Activated CD4-positive, alpha-beta memory T cell treated with anti-CD3 and anti-CD28 coated beads, Interleukin-2, amount 10 ng/mL, durations not matched to agents 7 days and 5 days (primary cell): Measurements from ENCODE around the gene CAND1. TPM values are rescaled to one million over a fixed set of nuclear protein-coding genes. Genes with fewer than 3 reads are reported as not detected.

Source experiments
- CTCF ChIA-PET: fragments of 350-600 bp; sonication (Branson Sonifier 250); formaldehyde crosslinking; loops from one replicate; lab custom pipeline; 2021; ENCODE audit warnings: antibody characterized with exemption, inconsistent platforms; lab: Charles Lee
- POLR2A ChIA-PET: fragments of 350-600 bp; sonication (Branson Sonifier 250); formaldehyde crosslinking; loops from one replicate; lab custom pipeline; 2021; ENCODE audit warnings: antibody characterized with exemption; lab: Charles Lee
- DNase-seq: peaks from one replicate; pipeline ENCODE4 v3.0.0-alpha.2; 2020
- H3K27ac Mint-ChIP-seq: one replicate; pipeline ENCODE4 v1.8.0; 2021; ENCODE audit warnings: mild to moderate bottlenecking, mixed read lengths
- H3K27me3 Mint-ChIP-seq: one replicate; pipeline ENCODE4 v1.8.0; 2021; ENCODE audit warnings: mixed read lengths
- H3K36me3 Mint-ChIP-seq: one replicate; pipeline ENCODE4 v1.8.0; 2021; ENCODE audit warnings: low read depth, mixed read lengths
- H3K4me1 Mint-ChIP-seq: one replicate; pipeline ENCODE4 v1.8.0; 2021; ENCODE audit warnings: mixed read lengths
- H3K4me3 Mint-ChIP-seq: one replicate; pipeline ENCODE4 v1.8.0; 2021; ENCODE audit warnings: mild to moderate bottlenecking, mixed read lengths
- H3K9me3 Mint-ChIP-seq: one replicate; pipeline ENCODE4 v1.8.0; 2021; ENCODE audit warnings: mixed read lengths
- total RNA-seq, 2 experiments: library from RNA; stranded (reverse); gene quantifications; one replicate each; pipeline ENCODE4 v1.2.3, GENCODE V29; 2021

Gene CAND1
- total RNA-seq, 2 experiments from 2014 or later = 147 to 150 TPM

- H3K9me3 Mint-ChIP-seq = no peaks in the 10 kb centered on the region
- H3K27ac Mint-ChIP-seq = no peak overlapping the region
- POLR2A ChIA-PET = interaction anchor here (2.7 kb wide), 1 partner anchor 18 kb away, joined by 15 read pairs; the partner anchor contains the start of gene CAND1
- CTCF ChIA-PET = no interaction called here
- no peak for DNase-seq
- peaks cover 50% of the 10 kb centered on the region for H3K36me3 Mint-ChIP-seq
- no peak overlapping the region for H3K4me3 Mint-ChIP-seq
- H3K4me1 Mint-ChIP-seq = peaks cover 19% of the 10 kb centered on the region
- H3K27me3 Mint-ChIP-seq = no peaks in the 10 kb centered on the region
Measured at GRCh38 chr12:67287311-67287710, 18.2 kb downstream of the CAND1 start.

GRCh38 chr12:67288561-67288960 lies 19.4 kb downstream of the CAND1 start:
- no peaks in the 10 kb centered on the region for H3K9me3 Mint-ChIP-seq
- ChIA-PET CTCF (no interaction called here), POLR2A (no interaction called here)
- no peaks in the 10 kb centered on the region for H3K27me3 Mint-ChIP-seq
- no peak for DNase-seq
- peaks cover 22% of the 10 kb centered on the region for H3K4me1 Mint-ChIP-seq
- peaks cover 55% of the 10 kb centered on the region for H3K36me3 Mint-ChIP-seq
- H3K4me3 Mint-ChIP-seq = no peak overlapping the region
- no peak overlapping the region for H3K27ac Mint-ChIP-seq

GRCh38 chr12:67290378-67290777 lies 21.2 kb downstream of the CAND1 start:
- no peaks in the 10 kb centered on the region for H3K27me3 Mint-ChIP-seq
- peaks cover 49% of the 10 kb centered on the region for H3K36me3 Mint-ChIP-seq

GRCh38 chr12:67299526-67299925 lies 30.4 kb downstream of the CAND1 start:
- CTCF ChIA-PET = interaction anchor here (1.0 kb wide), 1 partner anchor 30 kb away, joined by 3 read pairs; the partner anchor contains the start of gene CAND1
- H3K9me3 Mint-ChIP-seq = no peaks in the 10 kb centered on the region
- H3K27me3 Mint-ChIP-seq = no peaks in the 10 kb centered on the region
- no peaks in the 10 kb centered on the region for H3K4me1 Mint-ChIP-seq
- H3K36me3 Mint-ChIP-seq = peaks cover 66% of the 10 kb centered on the region
- H3K27ac Mint-ChIP-seq = no peak overlapping the region
- DNase-seq = no peak
- H3K4me3 Mint-ChIP-seq = no peak overlapping the region
- POLR2A ChIA-PET = no interaction called here

More at GRCh38 chr12:67290378-67290777, 21.2 kb downstream of the CAND1 start:
- DNase-seq = no peak
- ChIA-PET POLR2A (no interaction called here), CTCF (no interaction called here)
- Mint-ChIP-seq H3K4me3 (no peak overlapping the region), H3K4me1 (peaks cover 19% of the 10 kb centered on the region), H3K9me3 (no peaks in the 10 kb centered on the region), H3K27ac (no peak overlapping the region)

- Mint-ChIP-seq H3K27ac (no peak overlapping the region), H3K4me1 (no peaks in the 10 kb centered on the region), H3K4me3 (no peak overlapping the region), H3K36me3 (peaks cover 67% of the 10 kb centered on the region), H3K27me3 (no peaks in the 10 kb centered on the region), H3K9me3 (no peaks in the 10 kb centered on the region)
- ChIA-PET CTCF (interaction anchor here (1.0 kb wide), 1 partner anchor 31 kb away, joined by 3 read pairs; the partner anchor contains the start of gene CAND1), POLR2A (interaction anchor here (0.6 to 1.6 kb wide), 2 partner anchors 31 to 1129 kb away, joined by 3 to 5 read pairs; partner anchors contain the start of gene CAND1)
- no peak for DNase-seq
Measured at GRCh38 chr12:67299926-67300325, 30.8 kb downstream of the CAND1 start.

GRCh38 chr12:67302162-67302561 lies 33.0 kb downstream of the CAND1 start:
- ChIA-PET CTCF (interaction anchor here (1.5 kb wide), 1 partner anchor 33 kb away, joined by 4 read pairs; the partner anchor contains the start of gene CAND1), POLR2A (no interaction called here)
- no peak for DNase-seq
- Mint-ChIP-seq H3K27ac (no peak overlapping the region), H3K27me3 (no peaks in the 10 kb centered on the region), H3K36me3 (peaks cover 71% of the 10 kb centered on the region), H3K9me3 (no peaks in the 10 kb centered on the region), H3K4me3 (no peak overlapping the region), H3K4me1 (no peaks in the 10 kb centered on the region)

- H3K9me3 Mint-ChIP-seq = no peaks in the 10 kb centered on the region
- H3K4me3 Mint-ChIP-seq = no peak overlapping the region
- H3K36me3 Mint-ChIP-seq = peaks cover 72% of the 10 kb centered on the region
- CTCF ChIA-PET = interaction anchor here (0.6 kb wide), 1 partner anchor 1365 kb away, joined by 4 read pairs; no protein-coding TSS in a partner anchor
- H3K27ac Mint-ChIP-seq = no peak overlapping the region
- POLR2A ChIA-PET = interaction anchor here (0.8 to 3.2 kb wide), 2 partner anchors 36 to 706 kb away, joined by 3 to 17 read pairs; partner anchors contain the start of gene CAND1
- no peaks in the 10 kb centered on the region for H3K27me3 Mint-ChIP-seq
- H3K4me1 Mint-ChIP-seq = no peaks in the 10 kb centered on the region
- DNase-seq = no peak
Measured at GRCh38 chr12:67305544-67305943, 36.4 kb downstream of the CAND1 start.

- Mint-ChIP-seq H3K36me3 (peaks cover 83% of the 10 kb centered on the region), H3K4me3 (no peak overlapping the region), H3K9me3 (no peaks in the 10 kb centered on the region), H3K27me3 (no peaks in the 10 kb centered on the region), H3K27ac (no peak overlapping the region), H3K4me1 (no peaks in the 10 kb centered on the region)
- DNase-seq = no peak
- POLR2A ChIA-PET = interaction anchor here (3.2 kb wide), 1 partner anchor 37 kb away, joined by 17 read pairs; the partner anchor contains the start of gene CAND1
- CTCF ChIA-PET = no interaction called here
Measured at GRCh38 chr12:67306712-67307111, 37.6 kb downstream of the CAND1 start.

- POLR2A ChIA-PET = interaction anchor here (1.9 kb wide), 1 partner anchor 46 kb away, joined by 4 read pairs; the partner anchor contains the start of gene CAND1
- H3K27ac Mint-ChIP-seq = no peak overlapping the region
- H3K9me3 Mint-ChIP-seq = no peaks in the 10 kb centered on the region
- CTCF ChIA-PET = interaction anchor here (1.4 kb wide), 1 partner anchor 11 kb away, joined by 5 read pairs; no protein-coding TSS in a partner anchor
- no peak for DNase-seq
- H3K27me3 Mint-ChIP-seq = no peaks in the 10 kb centered on the region
- H3K4me1 Mint-ChIP-seq = no peaks in the 10 kb centered on the region
- peaks cover 70% of the 10 kb centered on the region for H3K36me3 Mint-ChIP-seq
- H3K4me3 Mint-ChIP-seq = no peak overlapping the region
Measured at GRCh38 chr12:67315661-67316060, 46.5 kb downstream of the CAND1 start.

- no peak overlapping the region for H3K27ac Mint-ChIP-seq
- CTCF ChIA-PET = interaction anchor here (0.6 kb wide), 2 partner anchors 15 to 37 kb away, joined by 3 to 5 read pairs; no protein-coding TSS in a partner anchor
- POLR2A ChIA-PET = no interaction called here
Measured at GRCh38 chr12:67318786-67319185, 49.6 kb downstream of the CAND1 start.

GRCh38 chr12:67319936-67320335 lies 50.8 kb downstream of the CAND1 start:
- Mint-ChIP-seq H3K27me3 (no peaks in the 10 kb centered on the region), H3K4me3 (no peak overlapping the region), H3K27ac (no peak overlapping the region), H3K36me3 (peaks cover 49% of the 10 kb centered on the region), H3K9me3 (no peaks in the 10 kb centered on the region), H3K4me1 (no peaks in the 10 kb centered on the region)
- CTCF ChIA-PET = no interaction called here
- no peak for DNase-seq
- POLR2A ChIA-PET = no interaction called here

More at GRCh38 chr12:67318786-67319185, 49.6 kb downstream of the CAND1 start:
- no peaks in the 10 kb centered on the region for H3K27me3 Mint-ChIP-seq
- H3K4me3 Mint-ChIP-seq = no peak overlapping the region
- H3K4me1 Mint-ChIP-seq = no peaks in the 10 kb centered on the region
- no peak for DNase-seq
- H3K9me3 Mint-ChIP-seq = no peaks in the 10 kb centered on the region
- peaks cover 60% of the 10 kb centered on the region for H3K36me3 Mint-ChIP-seq

- Mint-ChIP-seq H3K27me3 (no peaks in the 10 kb centered on the region), H3K4me1 (no peaks in the 10 kb centered on the region), H3K27ac (no peak overlapping the region), H3K4me3 (no peak overlapping the region), H3K9me3 (peaks cover 4% of the 10 kb centered on the region), H3K36me3 (peaks cover 49% of the 10 kb centered on the region)
- ChIA-PET CTCF (no interaction called here), POLR2A (no interaction called here)
- no peak for DNase-seq
Measured at GRCh38 chr12:67320614-67321295, 51.6 kb downstream of the CAND1 start.

GRCh38 chr12:67322580-67322979 lies 53.4 kb downstream of the CAND1 start:
- H3K27ac Mint-ChIP-seq = no peak overlapping the region
- H3K36me3 Mint-ChIP-seq = peaks cover 38% of the 10 kb centered on the region
- peaks cover 4% of the 10 kb centered on the region for H3K9me3 Mint-ChIP-seq
- no peak overlapping the region for H3K4me3 Mint-ChIP-seq
- POLR2A ChIA-PET = interaction anchor here (1.4 kb wide), 1 partner anchor 54 kb away, joined by 4 read pairs; the partner anchor contains the start of gene CAND1
- CTCF ChIA-PET = no interaction called here
- H3K4me1 Mint-ChIP-seq = no peaks in the 10 kb centered on the region
- no peaks in the 10 kb centered on the region for H3K27me3 Mint-ChIP-seq
- DNase-seq = no peak
